HS-27A (cell line): ENCODE results near the gene LACTB.

Experiments
- DNase-seq: peaks from one replicate; pipeline ENCODE4 v3.0.0-alpha.2; 2012; ENCODE audit warnings: low read depth, missing footprints

The LACTB gene

GRCh38 chr15:63172851-63173451 lies 51.3 kb downstream of the LACTB start:
- DNase-seq, result no peak

GRCh38 chr15:63176302-63176701 lies 54.6 kb downstream of the LACTB start:
- no peak for DNase-seq

DNA sequence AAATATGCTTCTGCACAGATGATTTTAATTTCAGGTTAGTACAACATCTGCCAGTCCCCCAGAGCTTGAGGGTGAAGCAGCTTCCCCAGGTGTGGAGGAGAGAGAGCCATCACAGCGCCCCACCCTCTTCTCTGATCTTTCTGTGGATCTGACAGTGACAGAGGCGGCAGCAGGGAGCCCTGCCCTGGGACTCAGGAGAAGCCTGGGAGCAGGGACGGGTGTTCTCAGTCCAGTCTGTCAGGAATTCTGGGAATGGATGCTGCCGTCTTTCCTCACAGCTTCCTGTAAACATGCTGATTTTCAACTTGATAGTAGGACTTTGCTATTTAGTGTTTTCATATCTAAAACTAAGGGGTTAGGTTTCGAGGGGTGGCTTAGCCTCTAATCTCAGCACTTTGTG lies 56.4 kb downstream of the LACTB start:
- no peak for DNase-seq

DNA sequence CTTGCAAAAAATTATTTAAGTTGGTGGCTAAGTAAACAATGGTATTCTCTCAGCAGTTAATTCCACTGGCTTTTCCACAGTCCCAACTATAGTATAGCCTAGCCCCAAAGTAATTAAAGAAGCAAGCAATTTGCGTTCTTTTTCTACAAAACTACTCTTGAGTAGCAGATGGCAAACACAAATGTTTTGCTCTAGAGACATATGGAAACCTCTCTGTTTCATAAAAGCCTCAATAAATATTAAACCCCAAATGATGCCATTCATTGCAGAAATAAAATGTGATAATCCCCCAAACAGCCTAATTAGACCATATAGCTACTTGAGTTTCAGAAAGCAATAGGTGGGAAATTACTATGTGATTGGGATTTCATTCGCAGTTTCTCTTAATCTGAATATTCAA lies 59.1 kb downstream of the LACTB start:
- DNase-seq, result no peak

- no peak for DNase-seq
These were observed 60.0 kb downstream of the LACTB start for GRCh38 chr15:63181648-63182047.

GRCh38 chr15:63185206-63185605 lies 63.5 kb downstream of the LACTB start:
- no peak for DNase-seq

DNA sequence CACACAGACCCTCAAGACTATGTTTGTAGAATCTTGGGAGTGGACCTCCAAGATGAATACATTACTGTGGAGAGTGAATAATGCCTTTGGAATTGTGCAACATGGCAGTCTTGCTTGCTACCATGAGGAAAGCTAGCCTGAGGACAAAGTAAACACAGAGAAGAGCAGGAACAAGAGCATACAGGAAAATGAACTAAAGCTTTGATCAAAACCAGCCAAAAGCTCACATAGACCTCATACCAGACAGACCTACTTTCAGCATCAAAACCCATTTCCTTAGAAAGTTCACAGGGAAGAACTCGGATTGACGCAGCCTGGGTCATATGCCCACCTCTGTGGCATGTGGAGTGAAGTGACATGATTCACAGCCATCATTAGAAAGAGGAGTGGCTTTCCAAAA lies 64.4 kb downstream of the LACTB start:
- no peak for DNase-seq

- no peak for DNase-seq
These were observed 66.0 kb downstream of the LACTB start for GRCh38 chr15:63187589-63188226.

DNA sequence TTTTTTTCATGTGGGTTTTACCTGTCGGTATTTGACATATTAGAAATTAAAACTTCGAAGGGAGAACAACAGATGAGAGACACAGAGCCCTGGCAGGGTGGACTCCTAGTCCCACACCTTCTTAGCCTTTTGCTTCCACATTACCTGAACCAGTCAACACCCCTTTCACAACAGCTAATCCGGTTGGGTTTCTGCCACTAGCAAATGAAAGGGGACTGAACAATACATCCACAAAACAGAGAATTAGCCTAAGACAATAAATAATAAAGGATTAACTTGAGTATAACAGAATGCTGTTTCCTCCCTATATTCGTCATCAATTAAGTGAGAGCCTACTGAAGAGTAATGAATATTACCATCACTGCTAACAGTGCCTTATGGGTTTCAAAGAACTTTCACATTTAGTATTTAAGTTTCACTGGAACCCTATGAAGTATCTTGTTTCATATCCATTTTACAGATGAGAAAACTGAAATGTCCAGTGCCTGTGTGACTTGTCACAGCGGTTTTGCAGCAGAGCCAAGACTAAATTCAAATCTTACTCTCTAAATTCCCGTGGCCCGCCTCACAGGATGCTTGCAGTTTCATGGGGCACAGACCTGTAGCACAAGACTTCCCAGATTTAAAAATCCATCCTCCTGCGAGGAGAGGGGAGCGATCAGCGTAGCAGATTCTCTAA lies 66.7 kb downstream of the LACTB start:
- no peak for DNase-seq

DNA sequence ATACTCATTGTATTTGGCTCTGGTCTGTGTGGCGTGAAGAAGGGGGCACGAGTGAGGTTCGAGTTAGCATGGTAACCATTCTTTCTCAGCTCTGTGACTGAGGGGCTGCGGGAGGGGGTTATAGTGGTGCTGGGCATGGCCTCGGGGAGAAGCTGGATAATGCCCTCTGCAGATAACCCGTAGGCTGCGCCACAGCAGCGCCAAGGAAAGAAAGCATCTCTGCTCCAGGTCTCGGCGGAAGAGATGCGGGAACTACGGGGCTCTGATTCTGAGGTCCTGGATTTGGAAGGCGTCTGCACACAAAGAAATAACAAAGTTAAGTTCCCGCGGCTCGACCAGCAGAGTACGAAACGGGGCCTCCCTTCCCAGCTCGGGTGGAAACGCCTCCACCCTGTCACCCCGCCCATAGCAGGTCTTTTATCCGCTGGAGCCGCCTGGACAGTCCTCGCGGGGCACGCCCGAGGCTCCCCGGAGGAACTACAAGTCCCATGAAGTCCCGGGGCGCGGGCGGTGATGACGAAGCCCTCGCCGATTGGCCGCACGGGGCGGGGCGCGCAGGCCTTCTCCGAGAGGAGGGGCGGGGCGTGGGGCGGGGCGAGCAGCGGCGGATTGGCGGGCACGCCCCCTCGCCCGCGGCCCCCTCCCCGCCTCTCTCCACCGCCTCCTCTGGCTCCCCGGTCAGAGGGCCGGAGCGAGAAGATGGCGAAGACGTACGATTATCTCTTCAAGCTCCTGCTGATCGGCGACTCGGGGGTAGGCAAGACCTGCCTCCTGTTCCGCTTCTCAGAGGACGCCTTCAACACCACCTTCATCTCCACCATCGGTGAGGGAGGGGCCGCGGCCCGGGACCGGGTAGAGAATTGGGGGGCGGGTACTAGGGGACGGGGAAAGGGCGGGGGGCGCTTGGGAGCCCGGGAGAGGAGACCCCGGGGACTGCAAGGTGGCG lies 67.5 kb downstream of the LACTB start, which contains the start of gene RAB8B:
TSS of gene RAB8B (plus strand) at position 681 of the 946 bp plus-strand sequence. CDS start at position 700, 19 bp downstream.
- DNase-seq, result peak; percentile 91

GRCh38 chr15:63189941-63190768 lies 68.5 kb downstream of the LACTB start:
- no peak for DNase-seq

DNA sequence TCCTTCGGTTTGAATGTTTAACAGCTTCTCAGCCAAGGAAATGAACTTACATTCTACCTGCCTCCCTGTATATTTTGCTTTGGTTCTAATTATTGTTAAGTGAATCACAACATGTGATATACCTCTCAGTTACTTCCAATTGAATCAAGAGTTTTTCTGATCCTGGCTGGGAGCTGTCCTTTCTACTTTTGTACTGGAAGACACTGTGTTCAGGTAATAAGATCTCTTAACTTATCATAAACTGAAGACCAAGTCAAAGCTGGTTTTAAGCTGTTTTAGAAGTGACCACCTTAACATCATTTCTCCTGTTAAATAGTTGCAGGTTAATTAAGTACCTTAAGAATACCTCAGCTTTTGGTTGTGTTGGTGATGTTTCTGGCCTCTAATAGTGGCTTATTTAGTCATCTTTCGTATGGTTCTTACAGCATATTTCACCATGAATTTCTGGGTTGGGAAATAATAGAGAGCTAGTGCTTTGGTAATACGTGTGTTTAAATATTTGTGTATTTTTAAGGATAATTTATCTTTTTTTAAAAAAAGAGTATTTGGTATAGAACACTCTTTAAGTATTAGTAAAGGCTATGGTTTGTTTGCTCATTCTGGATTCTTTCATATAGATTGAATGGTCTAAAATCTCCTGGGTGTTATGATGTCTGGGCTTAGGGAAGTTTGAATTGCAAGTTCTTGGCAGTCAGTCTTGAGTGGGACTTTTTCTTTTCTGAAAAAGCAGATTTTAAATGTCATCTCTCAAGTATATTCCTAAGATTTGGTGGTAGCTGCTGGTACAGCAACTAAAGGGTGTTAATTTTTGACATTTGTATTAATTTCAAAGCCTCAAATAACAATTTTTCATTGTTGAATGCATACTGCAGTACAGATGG lies 69.3 kb downstream of the LACTB start:
- DNase-seq, result no peak
